A549 treated with DMSO at 1 μM for 4 hours (cell line): ENCODE results near the gene RAE1. TPM values are rescaled to one million over a fixed set of nuclear protein-coding genes. Genes with fewer than 3 reads are reported as not detected.

ENCODE experiments used
- total RNA-seq: library from RNA; stranded (reverse); fragments of 200-300 nt; extraction: Qiagen RNA extraction; gene quantifications from 5 replicates; pipeline ENCODE4 v1.2.3, GENCODE V29; 2022; ENCODE audit warnings: low read depth

The RAE1 gene, protein sequence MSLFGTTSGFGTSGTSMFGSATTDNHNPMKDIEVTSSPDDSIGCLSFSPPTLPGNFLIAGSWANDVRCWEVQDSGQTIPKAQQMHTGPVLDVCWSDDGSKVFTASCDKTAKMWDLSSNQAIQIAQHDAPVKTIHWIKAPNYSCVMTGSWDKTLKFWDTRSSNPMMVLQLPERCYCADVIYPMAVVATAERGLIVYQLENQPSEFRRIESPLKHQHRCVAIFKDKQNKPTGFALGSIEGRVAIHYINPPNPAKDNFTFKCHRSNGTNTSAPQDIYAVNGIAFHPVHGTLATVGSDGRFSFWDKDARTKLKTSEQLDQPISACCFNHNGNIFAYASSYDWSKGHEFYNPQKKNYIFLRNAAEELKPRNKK
- 65.2 to 76.9 TPM (median 68.2 TPM) in 5 replicates for total RNA-seq

DNA sequence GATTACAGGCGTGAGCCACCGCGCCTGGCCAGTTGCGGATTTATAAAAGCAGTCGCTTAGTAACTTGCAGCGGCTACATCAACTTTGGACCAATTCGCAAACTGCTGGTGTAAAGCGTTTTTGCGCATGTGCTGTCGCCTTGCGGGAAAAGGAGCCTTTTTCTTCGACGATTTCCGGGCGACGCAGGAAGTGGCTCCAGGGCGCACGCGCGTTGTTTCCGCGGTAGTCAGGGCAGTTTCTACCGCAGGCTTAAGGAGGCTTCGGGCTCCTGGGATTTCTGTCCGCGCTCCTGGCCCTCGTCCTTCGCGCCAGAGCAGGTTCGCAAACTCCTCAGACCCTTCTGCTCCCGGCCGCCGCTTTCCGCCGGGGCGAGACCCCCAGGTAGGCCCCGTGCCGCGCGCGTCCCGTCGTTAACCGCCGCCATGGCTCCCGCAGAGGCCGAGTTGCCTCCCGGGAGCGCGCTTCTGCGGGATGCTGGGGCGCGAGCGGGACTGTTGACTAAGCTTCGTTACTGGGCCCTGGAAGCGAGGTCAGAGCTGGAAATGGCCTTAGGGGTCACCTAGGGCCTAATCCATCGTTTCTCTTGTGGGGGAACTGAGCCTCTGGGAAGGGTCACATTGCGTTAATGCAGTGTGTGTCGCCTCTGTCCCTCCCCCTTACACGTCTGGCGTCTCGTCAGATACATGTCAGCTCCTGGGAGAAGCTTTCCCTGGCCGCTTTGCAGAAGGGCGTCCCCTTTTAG is at the start of gene RAE1:
RAE1 (plus strand) TSS at position 214 of the 742 bp plus-strand sequence. CDS start 2,784 bp downstream, outside the sequence.

DNA sequence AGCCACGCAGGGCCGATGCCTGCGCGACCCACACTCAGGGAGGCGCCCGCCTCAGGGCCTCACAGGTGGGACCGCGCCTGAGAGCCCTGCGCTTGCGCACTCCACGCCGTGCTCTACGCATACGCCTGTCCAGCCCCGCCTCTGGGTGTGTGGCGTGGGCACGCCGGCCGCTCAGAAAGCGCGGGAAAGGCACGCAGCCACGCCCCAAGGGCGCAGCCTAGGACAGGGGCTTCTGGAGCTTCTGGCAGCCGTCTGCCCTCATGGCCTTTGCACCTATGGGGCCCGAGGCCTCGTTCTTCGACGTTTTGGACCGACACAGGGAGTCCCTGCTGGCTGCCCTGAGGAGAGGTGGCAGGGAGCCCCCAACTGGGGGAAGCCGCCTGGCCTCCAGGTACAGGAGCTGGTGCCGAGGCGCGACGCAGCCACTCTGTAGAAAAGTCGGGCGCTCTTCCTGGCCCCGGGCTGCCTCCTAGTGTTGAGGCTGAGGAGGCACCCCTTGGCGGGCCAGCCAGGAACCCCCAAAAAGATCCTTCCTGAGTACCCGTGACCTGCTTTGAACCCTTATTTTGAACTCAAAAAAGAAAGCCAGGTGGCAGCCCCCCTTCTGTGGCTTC is 21.3 kb upstream of the RAE1 start, which contains the start of gene SPO11:
SPO11 (plus strand) TSS at position 196 of the 614 bp plus-strand sequence; CDS start at position 261, 65 bp downstream.

DNA sequence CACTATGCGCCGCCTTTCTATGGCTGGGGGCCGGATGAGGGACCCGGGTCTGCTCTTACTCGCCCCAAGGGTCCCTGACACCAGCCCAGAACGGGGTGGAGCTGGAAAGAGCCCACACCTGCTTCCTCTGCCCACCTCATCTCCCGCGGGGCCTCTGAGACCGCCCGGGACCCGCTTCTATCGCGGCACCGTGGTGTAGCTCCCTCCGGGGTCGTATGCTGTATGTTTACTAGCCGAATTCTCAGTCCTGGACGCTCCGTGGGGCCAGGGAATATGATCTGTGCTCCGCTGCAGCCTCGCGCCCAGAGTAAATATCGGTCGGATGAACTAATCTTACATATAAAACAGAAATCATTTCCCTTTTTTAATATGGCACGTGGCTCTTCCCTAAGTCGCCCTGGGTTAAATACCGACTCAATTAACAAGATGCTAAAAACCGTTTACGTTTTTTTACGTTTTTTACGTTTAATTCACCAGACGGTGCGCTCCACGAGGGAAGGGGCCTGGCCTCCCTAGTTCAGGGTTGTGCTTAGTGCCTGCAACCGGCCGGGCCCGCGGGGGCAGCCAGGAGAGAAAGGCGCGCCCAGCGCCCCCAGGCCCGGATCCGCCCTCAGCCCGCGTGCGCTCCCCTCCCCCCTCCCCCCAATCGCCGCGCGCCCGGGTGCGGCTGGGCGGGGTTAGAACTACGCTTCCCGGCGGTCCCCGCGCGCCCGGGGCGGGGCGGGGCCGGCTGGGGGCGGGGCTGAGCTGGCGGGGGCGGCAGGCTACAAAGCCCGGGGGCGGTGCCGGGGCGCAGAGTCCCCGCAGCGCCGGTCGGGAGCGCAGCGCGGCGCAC is 39.8 kb downstream of the RAE1 start, which contains the start of gene RBM38:
RBM38 (plus strand) TSS at position 793 of the 835 bp plus-strand sequence. CDS start 186 bp downstream, outside the sequence.

Other genes with a start within 250 kb of the RAE1 start
- gene BMP7, start 84.6 kb upstream of the RAE1 start, total RNA-seq, result 0.48 to 0.91 TPM (median 0.76 TPM) in 5 replicates
- gene SPO11, start 21.5 kb upstream of the RAE1 start, total RNA-seq, result not detected in 5 replicates
- gene RBM38, start 40.1 kb downstream of the RAE1 start, total RNA-seq, result 26.8 to 35.2 TPM (median 32.9 TPM) in 5 replicates
- not detected in 5 replicates for gene CTCFL, start 173.9 kb downstream of the RAE1 start, total RNA-seq
- gene PCK1, start 209.9 kb downstream of the RAE1 start, total RNA-seq, result 0.03 TPM in 1 of 5 replicates, not detected in the others